ENCODE measurements around the gene PGAP3. TPM values are rescaled to one million over a fixed set of nuclear protein-coding genes. Genes with fewer than 3 reads are reported as not detected.
A peak's percentile ranks its signal among the peaks of the same experiment; 100 is the strongest.

PGAP3 gene
- total RNA-seq, 2 experiments from 2014 or later, result 6.4 to 7.4 TPM

DNA sequence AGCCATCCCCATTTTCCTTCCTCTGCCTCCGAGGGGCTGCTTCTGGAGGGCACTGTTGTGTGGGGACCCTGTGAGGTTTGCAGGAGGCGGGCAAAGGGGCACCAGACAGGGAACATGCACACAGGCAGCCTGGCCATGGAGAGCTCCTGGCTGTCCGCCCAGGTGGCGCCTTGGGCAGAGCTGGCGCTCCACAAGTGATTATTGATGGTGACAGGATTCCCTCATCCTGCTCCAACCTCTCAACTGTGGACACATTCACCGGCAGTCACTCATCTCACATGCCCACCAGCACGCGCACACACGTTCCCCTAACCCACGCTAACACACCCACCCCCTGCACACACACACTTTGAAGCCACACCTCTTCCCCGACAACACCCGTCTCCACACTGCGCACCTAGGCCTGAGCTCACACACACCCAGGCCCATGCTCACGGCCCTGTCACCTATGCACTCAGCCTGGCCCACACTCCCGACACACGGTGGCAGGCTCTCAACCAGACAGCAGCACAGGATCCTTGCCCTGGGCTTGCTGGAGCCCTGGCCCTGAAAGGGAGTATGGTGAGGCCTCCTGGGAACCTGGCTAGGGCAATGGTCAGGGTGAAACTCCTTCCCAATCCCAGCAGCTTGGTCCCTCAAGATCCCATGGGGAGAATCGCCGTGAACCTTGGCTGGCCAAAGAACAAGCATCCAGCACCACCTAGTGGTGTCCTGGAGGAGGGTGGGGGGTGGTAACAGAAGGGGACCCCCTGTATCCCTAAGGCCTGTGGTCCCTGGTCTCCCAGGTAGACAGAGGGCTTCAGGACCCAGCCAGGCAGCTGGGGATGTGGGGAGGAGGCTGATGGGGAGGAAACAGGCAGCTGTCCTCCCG, 16.0 kb downstream of the PGAP3 start:
- TF ChIP-seq, protein P1, sequence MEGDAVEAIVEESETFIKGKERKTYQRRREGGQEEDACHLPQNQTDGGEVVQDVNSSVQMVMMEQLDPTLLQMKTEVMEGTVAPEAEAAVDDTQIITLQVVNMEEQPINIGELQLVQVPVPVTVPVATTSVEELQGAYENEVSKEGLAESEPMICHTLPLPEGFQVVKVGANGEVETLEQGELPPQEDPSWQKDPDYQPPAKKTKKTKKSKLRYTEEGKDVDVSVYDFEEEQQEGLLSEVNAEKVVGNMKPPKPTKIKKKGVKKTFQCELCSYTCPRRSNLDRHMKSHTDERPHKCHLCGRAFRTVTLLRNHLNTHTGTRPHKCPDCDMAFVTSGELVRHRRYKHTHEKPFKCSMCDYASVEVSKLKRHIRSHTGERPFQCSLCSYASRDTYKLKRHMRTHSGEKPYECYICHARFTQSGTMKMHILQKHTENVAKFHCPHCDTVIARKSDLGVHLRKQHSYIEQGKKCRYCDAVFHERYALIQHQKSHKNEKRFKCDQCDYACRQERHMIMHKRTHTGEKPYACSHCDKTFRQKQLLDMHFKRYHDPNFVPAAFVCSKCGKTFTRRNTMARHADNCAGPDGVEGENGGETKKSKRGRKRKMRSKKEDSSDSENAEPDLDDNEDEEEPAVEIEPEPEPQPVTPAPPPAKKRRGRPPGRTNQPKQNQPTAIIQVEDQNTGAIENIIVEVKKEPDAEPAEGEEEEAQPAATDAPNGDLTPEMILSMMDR (IDR thresholded peaks at IDR 0.05), result peak; percentile 59
- POLR2A ChIA-PET, result interaction anchor here (0.6 to 3.8 kb wide), 5 partner anchors 7 to 383 kb away, joined by 3 to 16 read pairs (median 4); partner anchors contain the start of genes MED24 and PGAP3
- Mint-ChIP-seq H3K9me3 (no peaks in the 10 kb centered on the region), H3K27me3 (peaks cover 12% of the 10 kb centered on the region), H3K4me1 (ENCODE audit: low read depth) (peaks cover 29% of the 10 kb centered on the region), H3K36me3 (ENCODE audit: low read depth) (no peaks in the 10 kb centered on the region), H3K4me3 (no peak overlapping the region), H3K27ac (no peak overlapping the region)
- CTCF ChIA-PET, result interaction anchor here (0.8 to 12.7 kb wide), 14 partner anchors 8 to 307 kb away, joined by 3 to 146 read pairs (median 4); partner anchors contain the start of gene PGAP3
- DNase-seq (peak; percentile 34), ATAC-seq (no peak)
- intact Hi-C loops (cut with micrococcal nuclease), result no loop called here

DNA sequence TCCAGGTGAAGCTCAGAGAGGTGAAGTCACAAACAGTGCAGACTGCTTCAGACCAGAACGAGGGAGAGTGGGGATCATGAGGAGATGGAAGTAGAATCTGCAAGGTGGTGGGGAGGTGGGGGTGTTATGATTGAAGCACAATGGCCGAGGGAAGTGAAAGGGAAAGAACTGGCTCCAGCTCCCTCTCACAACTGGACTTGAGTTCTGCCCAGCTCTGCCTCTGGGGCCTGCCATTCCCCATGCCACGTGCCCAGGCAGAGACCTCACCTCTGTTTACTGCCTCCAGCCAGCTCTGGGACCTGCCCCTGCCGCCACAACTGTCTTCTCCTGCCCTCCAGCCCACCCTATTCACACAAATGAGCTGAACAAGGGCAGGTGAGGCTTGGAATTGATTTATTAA, 17.1 kb downstream of the PGAP3 start:
- intact Hi-C loops (cut with micrococcal nuclease), result no loop called here
- DNase-seq (no peak), ATAC-seq (no peak)
- peaks cover 18% of the 10 kb centered on the region for H3K4me1 Mint-ChIP-seq (ENCODE audit: low read depth)
- ChIA-PET CTCF (interaction anchor here (0.7 to 12.7 kb wide), 11 partner anchors 9 to 309 kb away, joined by 3 to 146 read pairs (median 4); partner anchors contain the start of gene PGAP3), POLR2A (interaction anchor here (0.6 to 3.8 kb wide), 3 partner anchors 8 to 113 kb away, joined by 3 to 16 read pairs (median 3); no protein-coding TSS in a partner anchor)
- H3K36me3 Mint-ChIP-seq (ENCODE audit: low read depth), result no peaks in the 10 kb centered on the region
- peaks cover 15% of the 10 kb centered on the region for H3K27me3 Mint-ChIP-seq
- H3K27ac Mint-ChIP-seq, result no peak overlapping the region
- H3K9me3 Mint-ChIP-seq, result no peaks in the 10 kb centered on the region
- TF ChIP-seq, protein P1 (IDR thresholded peaks at IDR 0.05), result no peak
- no peak overlapping the region for H3K4me3 Mint-ChIP-seq

DNA sequence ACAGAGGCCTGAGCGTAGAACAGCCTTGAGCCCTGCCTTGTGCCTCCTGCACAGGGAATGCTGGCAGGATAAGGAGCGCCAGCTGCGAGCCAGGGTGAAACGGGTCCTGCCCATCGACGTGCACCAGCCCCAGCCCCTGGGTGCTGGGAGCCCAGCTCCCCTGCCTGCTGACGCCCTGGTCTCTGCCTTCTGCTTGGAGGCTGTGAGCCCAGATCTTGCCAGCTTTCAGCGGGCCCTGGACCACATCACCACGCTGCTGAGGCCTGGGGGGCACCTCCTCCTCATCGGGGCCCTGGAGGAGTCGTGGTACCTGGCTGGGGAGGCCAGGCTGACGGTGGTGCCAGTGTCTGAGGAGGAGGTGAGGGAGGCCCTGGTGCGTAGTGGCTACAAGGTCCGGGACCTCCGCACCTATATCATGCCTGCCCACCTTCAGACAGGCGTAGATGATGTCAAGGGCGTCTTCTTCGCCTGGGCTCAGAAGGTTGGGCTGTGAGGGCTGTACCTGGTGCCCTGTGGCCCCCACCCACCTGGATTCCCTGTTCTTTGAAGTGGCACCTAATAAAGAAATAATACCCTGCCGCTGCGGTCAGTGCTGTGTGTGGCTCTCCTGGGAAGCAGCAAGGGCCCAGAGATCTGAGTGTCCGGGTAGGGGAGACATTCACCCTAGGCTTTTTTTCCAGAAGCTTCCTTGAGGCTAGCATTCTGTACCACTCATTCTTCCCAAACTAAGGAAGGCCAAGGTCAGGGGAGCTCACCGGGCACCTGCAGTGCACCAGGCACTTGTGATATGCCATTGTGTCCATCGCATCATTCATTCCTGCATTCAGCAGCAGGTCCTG, 17.7 kb downstream of the PGAP3 start:
- no peak overlapping the region for H3K4me3 Mint-ChIP-seq
- DNase-seq (no peak), ATAC-seq (no peak)
- TF ChIP-seq, protein P1 (IDR thresholded peaks at IDR 0.05), result no peak
- intact Hi-C loops (cut with micrococcal nuclease), result no loop called here
- H3K27me3 Mint-ChIP-seq, result peaks cover 15% of the 10 kb centered on the region
- no peak overlapping the region for H3K27ac Mint-ChIP-seq
- CTCF ChIA-PET, result interaction anchor here (0.7 to 12.7 kb wide), 9 partner anchors 9 to 84 kb away, joined by 3 to 146 read pairs (median 5); partner anchors contain the start of gene PGAP3
- peaks cover 12% of the 10 kb centered on the region for H3K4me1 Mint-ChIP-seq (ENCODE audit: low read depth)
- POLR2A ChIA-PET, result interaction anchor here (0.6 to 3.8 kb wide), 3 partner anchors 9 to 1252 kb away, joined by 3 to 16 read pairs (median 3); no protein-coding TSS in a partner anchor
- H3K9me3 Mint-ChIP-seq, result no peaks in the 10 kb centered on the region
- no peaks in the 10 kb centered on the region for H3K36me3 Mint-ChIP-seq (ENCODE audit: low read depth)

DNA sequence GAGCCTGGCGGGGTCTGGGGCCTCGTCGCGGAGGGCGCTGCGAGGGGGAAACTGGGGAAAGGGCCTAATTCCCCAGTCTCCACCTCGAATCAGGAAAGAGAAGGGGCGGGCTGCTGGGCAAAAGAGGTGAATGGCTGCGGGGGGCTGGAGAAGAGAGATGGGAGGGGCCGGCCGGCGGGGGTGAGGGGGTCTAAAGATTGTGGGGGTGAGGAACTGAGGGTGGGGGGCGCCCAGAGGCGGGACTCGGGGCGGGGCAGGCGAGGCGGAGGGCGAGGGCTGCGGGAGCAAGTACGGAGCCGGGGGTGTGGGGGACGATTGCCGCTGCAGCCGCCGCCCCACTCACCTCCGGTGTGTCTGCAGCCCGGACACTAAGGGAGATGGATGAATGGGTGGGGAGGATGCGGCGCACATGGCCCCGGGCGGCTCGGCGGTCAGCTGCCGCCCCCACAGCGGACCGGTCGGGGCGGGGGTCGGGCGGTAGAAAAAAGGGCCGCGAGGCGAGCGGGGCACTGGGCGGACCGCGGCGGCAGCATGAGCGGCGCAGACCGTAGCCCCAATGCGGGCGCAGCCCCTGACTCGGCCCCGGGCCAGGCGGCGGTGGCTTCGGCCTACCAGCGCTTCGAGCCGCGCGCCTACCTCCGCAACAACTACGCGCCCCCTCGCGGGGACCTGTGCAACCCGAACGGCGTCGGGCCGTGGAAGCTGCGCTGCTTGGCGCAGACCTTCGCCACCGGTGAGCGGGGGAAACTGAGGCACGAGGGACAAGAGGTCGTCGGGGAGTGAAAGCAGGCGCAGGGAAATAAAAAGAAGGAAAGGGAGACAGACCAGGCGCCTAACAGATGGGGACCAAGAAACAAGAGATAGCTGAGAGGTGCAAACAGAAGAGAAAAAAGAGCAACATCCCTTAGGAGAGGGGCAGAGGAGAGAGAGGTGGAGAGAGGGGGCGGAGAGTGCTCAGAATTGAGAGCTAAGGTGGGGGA, 19.6 kb downstream of the PGAP3 start, which contains the start of gene PNMT:
TSS of gene PNMT (plus strand) at position 509 of the 980 bp plus-strand sequence. CDS start at position 532, 23 bp downstream.
- ATAC-seq, result peak; percentile 83
- DNase-seq, result peak; percentile 82
- Mint-ChIP-seq H3K9me3 (no peaks in the 10 kb centered on the region), H3K4me3 (peak within 1 kb of the TSS; percentile 60), H3K27ac (no peak within 1 kb of the TSS), H3K4me1 (ENCODE audit: low read depth) (peaks cover 10% of the 10 kb centered on the region), H3K36me3 (ENCODE audit: low read depth) (no peaks in the 10 kb centered on the region), H3K27me3 (peaks cover 15% of the 10 kb centered on the region)
- POLR2A ChIA-PET, result interaction anchor here (0.6 to 3.8 kb wide), 3 partner anchors 11 to 17 kb away, joined by 4 to 16 read pairs (median 4); no protein-coding TSS in a partner anchor
- TF ChIP-seq, protein P1 (IDR thresholded peaks at IDR 0.05), result peak; percentile 76
- intact Hi-C loops (cut with micrococcal nuclease), result no loop called here
- CTCF ChIA-PET, result interaction anchor here (0.6 to 12.7 kb wide), 22 partner anchors 8 to 649 kb away, joined by 3 to 146 read pairs (median 4); partner anchors contain the start of genes MIEN1 and PGAP3

All from activated CD8-positive, alpha-beta T cell treated with anti-CD3 and anti-CD28 coated beads for 36 hours (primary cell).